OCI-LY3 (cell line): ENCODE data around the gene C1orf21.

Experiments
- CTCF ChIP-seq: fragments of 200-600, 300-600 bp; sonication (generic); IDR thresholded peaks from 2 replicates; pipeline ENCODE4 v1.5.1; 2014; ENCODE audit warnings: antibody characterized with exemption, low read length, low read depth
- EZH2phosphoT487 ChIP-seq: fragments of 200-600 bp; shearing (Covaris generic); IDR thresholded peaks from 2 replicates; pipeline ENCODE4 v1.6.1; 2018; ENCODE audit warnings: antibody characterized with exemption, mixed run types, low read depth

- no peak for TF ChIP-seq CTCF
- no peak for TF ChIP-seq EZH2phosphoT487
These were observed 70.7 kb downstream of the C1orf21 start for GRCh38 chr1:184457500-184457899.
